Measurements from ENCODE around the gene PLEKHG4. TPM values are rescaled to one million over a fixed set of nuclear protein-coding genes. Genes with fewer than 3 reads are reported as not detected.

PLEKHG4 gene
- total and polyA plus RNA-seq, 9 of the 15 experiments (the other 6 are each of a cell fraction or from before 2014, with no cell fraction given) = 3.7 to 36.8 (median 17.9) TPM

DNA sequence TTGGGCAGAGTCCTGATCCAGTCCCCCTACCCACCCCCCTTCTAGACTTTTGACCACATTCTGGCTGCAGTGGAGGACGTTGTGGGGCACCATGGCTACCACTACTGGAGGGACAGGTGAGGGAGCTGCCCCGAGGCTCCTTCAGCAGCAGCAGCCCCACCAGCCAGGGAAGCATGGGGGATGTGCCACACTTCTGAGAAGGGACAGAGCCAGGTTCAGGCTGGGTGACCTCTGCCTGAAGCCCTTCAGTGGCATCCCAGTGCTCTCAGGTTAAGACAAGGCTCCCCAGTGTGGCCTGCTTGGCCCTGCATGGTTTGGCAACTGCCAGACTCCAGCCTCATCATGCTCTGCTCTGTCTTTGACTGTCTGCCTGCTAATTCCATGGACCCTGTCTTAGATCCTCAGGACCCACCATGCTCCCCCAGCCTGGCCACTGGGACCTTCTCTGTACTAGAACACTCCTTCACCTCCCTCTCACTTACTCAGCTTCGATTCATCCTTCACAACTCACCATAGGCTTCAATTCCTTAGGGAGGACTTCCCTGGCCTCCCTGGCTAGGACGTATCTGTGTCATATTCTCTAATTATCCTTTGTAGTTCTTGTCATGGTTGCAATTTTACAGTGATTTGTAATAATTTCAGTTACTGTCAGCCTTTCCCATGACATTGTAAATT, 21.7 kb upstream of the PLEKHG4 start:
- Histone ChIP-seq H2AFZ (ENCODE audit: low read depth, low read length) (no peak overlapping the region), H3K27me3 (ENCODE audit: control insufficient read depth in 2 of 2, insufficient read depth in 2 of 2, low read length in 2 of 2) (no peaks in the 10 kb centered on the region), H3K79me2 (ENCODE audit: control insufficient read depth, insufficient read depth, low read length) (no peaks in the 10 kb centered on the region), H3K9me1 (ENCODE audit: control insufficient read depth, insufficient read depth, low read length) (no peaks in the 10 kb centered on the region), H3K4me3 (no peak overlapping the region), H3K4me1 (replicated peaks in 1 of 2; ENCODE audit: control insufficient read depth in 2 of 2, insufficient read depth in 2 of 2, low read length in 2 of 2) (peaks cover 13 to 21% of the 10 kb centered on the region in 2 experiments; a peak in 4 of 5 replicates), H3K36me3 (ENCODE audit: control insufficient read depth, insufficient read depth, low read length) (no peaks in the 10 kb centered on the region), H3K4me2 (ENCODE audit: insufficient read depth, low read length) (no peak overlapping the region), H3K9me3 (replicated peaks; ENCODE audit: control insufficient read depth, insufficient read depth, low read depth, low read length) (no peaks in the 10 kb centered on the region), H3K27ac (ENCODE audit: extremely low read depth, low read depth, low read length) (no peak overlapping the region), H4K20me1 (replicated peaks; ENCODE audit: control insufficient read depth, insufficient read depth, low read length) (no peaks in the 10 kb centered on the region), H3K9ac (ENCODE audit: insufficient read depth in 1 of 2, low read depth in 2 of 2, low read length in 2 of 2) (0 out of 4 replicates have a peak overlapping the region, but pooled peaks of 1 of the 2 experiments have one; percentile 51)
- DNase-seq (ENCODE audit: extremely low read depth in 1 of 4, low spot score in 3 of 4) = no peak
- no TSS peak for BruUV-seq (replicated peaks)
- no peak for ATAC-seq
- no peak for FAIRE-seq
- no peak for TF ChIP-seq ELF2 (CRISPR knock-in tag; IDR thresholded peaks at IDR 0.05)
- TF ChIP-seq PREB (CRISPR knock-in tag; IDR thresholded peaks at IDR 0.05) = no peak
- TF ChIP-seq POLR2A (conservative IDR thresholded peaks at IDR 0.05) = no peak
- TF ChIP-seq FOXM1 (IDR thresholded peaks at IDR 0.05; ENCODE audit: low read depth) = no peak
- no peak for TF ChIP-seq FOXM1 (CRISPR knock-in tag; IDR thresholded peaks at IDR 0.05; ENCODE audit: low read depth)
- no peak for TF ChIP-seq KLF6 (CRISPR knock-in tag; IDR thresholded peaks at IDR 0.05; ENCODE audit: borderline replicate concordance)
- TF ChIP-seq RAD21 (CRISPR knock-in tag; conservative IDR thresholded peaks at IDR 0.05 in 1 of 2, IDR thresholded peaks at IDR 0.05 in 1 of 2) = no peak
- TF ChIP-seq CXXC5 (CRISPR knock-in tag; IDR thresholded peaks at IDR 0.05) = no peak
- no peak for TF ChIP-seq ZNF217 (CRISPR knock-in tag; IDR thresholded peaks at IDR 0.05)
- TF ChIP-seq FOSL1 (tag; conservative IDR thresholded peaks at IDR 0.05) = no peak
- in situ Hi-C loops (cut with MboI) = no loop called here
- 48% methylated on average over 2 of the region's 4 CpGs for WGBS (ENCODE audit: insufficient coverage, low coverage, missing lambda C conversion rate)
- intact Hi-C loops (cut with micrococcal nuclease) = no loop called here
- CTCF ChIA-PET (ENCODE audit: low intra/inter-chr PET ratio) = no interaction called here
- POLR2A ChIA-PET = interaction anchor here (0.5 to 0.6 kb wide), 3 partner anchors 8 to 31 kb away, joined by 3 read pairs; no protein-coding TSS in a partner anchor
